Suprapubic skin (tissue), 4 donors: ENCODE data around the gene OR52A5. TPM values are rescaled to one million over a fixed set of nuclear protein-coding genes. Genes with fewer than 3 reads are reported as not detected.
"Not testable (repeated sequence)": the region's sequence is repeated elsewhere in the genome, so short reads cannot be mapped to it uniquely, and the experiment has no call there.

Source experiments
- DNase-seq, 2 donors: peaks; one replicate each; pipeline ENCODE4 v3.0.0-alpha.2; 2019; ENCODE audit warnings: low spot score in 2 of 2
- H3K27ac ChIP-seq: fragments of 200-600 bp; sonication (generic); one replicate; pipeline ENCODE4 v1.5.1; 2019
- H3K27me3 ChIP-seq: fragments of 200-600 bp; sonication (generic); one replicate; pipeline ENCODE4 v1.5.1; 2019
- H3K36me3 ChIP-seq: fragments of 200-600 bp; sonication (generic); one replicate; pipeline ENCODE4 v1.5.1; 2019
- H3K4me1 ChIP-seq: fragments of 200-600 bp; sonication (generic); one replicate; pipeline ENCODE4 v1.5.1; 2019
- H3K4me3 ChIP-seq: fragments of 200-600 bp; sonication (generic); one replicate; pipeline ENCODE4 v1.5.1; 2019; ENCODE audit warnings: mild to moderate bottlenecking
- H3K9me3 ChIP-seq: fragments of 200-600 bp; sonication (generic); one replicate; pipeline ENCODE4 v1.5.1; 2019
- EP300 ChIP-seq: sonication (generic); formaldehyde crosslinking; IDR thresholded peaks from one replicate; pipeline ENCODE4 v1.6.1; 2017; ENCODE audit warnings: antibody characterized with exemption
- POLR2A ChIP-seq, 2 donors: fragments of 450-650 bp; IDR thresholded peaks; one replicate each; pipeline ENCODE4 v1.6.1; 2017; ENCODE audit warnings: antibody characterized with exemption in 2 of 2, mild to moderate bottlenecking in 2 of 2, moderate library complexity in 2 of 2
- POLR2AphosphoS5 ChIP-seq, 3 donors: sonication (generic); formaldehyde crosslinking; IDR thresholded peaks; one replicate each; pipeline ENCODE4 v1.6.1; 2017; ENCODE audit warnings: antibody characterized with exemption in 3 of 3
- WGBS: methylation state at CpG from one replicate; pipeline ENCODE4 v1.1.5; 2018; 5-methylcytosine and 5-hydroxymethylcytosine counted together
- total RNA-seq, 4 donors: library from RNA; depleted of rRNA; stranded (reverse); fragments of >200 nt; gene quantifications; one replicate each; pipeline ENCODE4 v1.1.0, GENCODE V29; 2016
- TF ChIP-seq, protein P1 (sequence below), 2 donors: fragments of 200-600 bp in 1 of 2; fragments of 450-650 bp in 1 of 2; sonication (generic) in 1 of 2; IDR thresholded peaks; one replicate each; pipeline ENCODE4 v1.5.1; 2016 to 2019; ENCODE audit warnings: antibody characterized with exemption in 2 of 2, mild to moderate bottlenecking in 1 of 2, moderate library complexity in 1 of 2

The OR52A5 gene
- total RNA-seq, 4 donors from 2014 or later = not detected

DNA sequence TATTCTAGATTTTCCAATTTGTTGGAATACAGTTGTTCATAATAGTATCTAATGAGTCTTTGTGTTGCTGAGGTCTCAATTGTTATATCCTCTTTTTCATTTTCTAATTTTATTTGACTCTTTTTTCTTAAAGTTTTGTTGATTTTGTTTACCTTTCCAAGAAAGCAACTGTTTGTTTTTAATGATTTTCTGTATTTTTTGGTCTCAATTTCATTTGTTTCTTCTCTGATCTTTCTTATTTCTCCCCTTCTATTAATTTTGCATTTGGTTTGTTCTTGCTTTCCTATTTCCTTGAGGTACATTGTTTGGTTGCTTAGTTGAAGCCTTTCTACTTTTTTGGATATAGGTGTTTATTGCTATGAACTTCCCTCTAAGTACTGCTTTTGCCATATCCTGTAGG lies 21.6 kb upstream of the OR52A5 start:
- no peaks in the 10 kb centered on the region for H3K9me3 ChIP-seq
- no peaks in the 10 kb centered on the region for H3K4me1 ChIP-seq
- no peak for TF ChIP-seq POLR2A (IDR thresholded peaks at IDR 0.05)
- TF ChIP-seq, protein P1, sequence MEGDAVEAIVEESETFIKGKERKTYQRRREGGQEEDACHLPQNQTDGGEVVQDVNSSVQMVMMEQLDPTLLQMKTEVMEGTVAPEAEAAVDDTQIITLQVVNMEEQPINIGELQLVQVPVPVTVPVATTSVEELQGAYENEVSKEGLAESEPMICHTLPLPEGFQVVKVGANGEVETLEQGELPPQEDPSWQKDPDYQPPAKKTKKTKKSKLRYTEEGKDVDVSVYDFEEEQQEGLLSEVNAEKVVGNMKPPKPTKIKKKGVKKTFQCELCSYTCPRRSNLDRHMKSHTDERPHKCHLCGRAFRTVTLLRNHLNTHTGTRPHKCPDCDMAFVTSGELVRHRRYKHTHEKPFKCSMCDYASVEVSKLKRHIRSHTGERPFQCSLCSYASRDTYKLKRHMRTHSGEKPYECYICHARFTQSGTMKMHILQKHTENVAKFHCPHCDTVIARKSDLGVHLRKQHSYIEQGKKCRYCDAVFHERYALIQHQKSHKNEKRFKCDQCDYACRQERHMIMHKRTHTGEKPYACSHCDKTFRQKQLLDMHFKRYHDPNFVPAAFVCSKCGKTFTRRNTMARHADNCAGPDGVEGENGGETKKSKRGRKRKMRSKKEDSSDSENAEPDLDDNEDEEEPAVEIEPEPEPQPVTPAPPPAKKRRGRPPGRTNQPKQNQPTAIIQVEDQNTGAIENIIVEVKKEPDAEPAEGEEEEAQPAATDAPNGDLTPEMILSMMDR (IDR thresholded peaks at IDR 0.05) = no peak
- no peaks in the 10 kb centered on the region for H3K27me3 ChIP-seq
- DNase-seq = no peak
- no peaks in the 10 kb centered on the region for H3K36me3 ChIP-seq
- no peak overlapping the region for H3K27ac ChIP-seq
- H3K4me3 ChIP-seq = no peak overlapping the region

GRCh38 chr11:5154657-5155056 lies 16.5 kb upstream of the OR52A5 start, which contains the start of gene OR52A1:
TSS of gene OR52A1 (minus strand) at chr11:5154757. CDS start at chr11:5152369, 2,388 bp downstream.
- Histone ChIP-seq H3K4me1 (no peaks in the 10 kb centered on the region), H3K4me3 (no peak within 1 kb of the TSS), H3K27ac (no peak within 1 kb of the TSS), H3K9me3 (no peaks in the 10 kb centered on the region), H3K36me3 (no peaks in the 10 kb centered on the region), H3K27me3 (no peaks in the 10 kb centered on the region)
- WGBS = 78% methylated on average over 3 of the region's 3 CpGs
- no peak for DNase-seq
- TF ChIP-seq EP300 (no peak), POLR2A (IDR thresholded peaks at IDR 0.05) (no peak), POLR2AphosphoS5 (IDR thresholded peaks at IDR 0.05) (no peak)
- TF ChIP-seq, protein P1 (IDR thresholded peaks at IDR 0.05) = no peak

GRCh38 chr11:5153574-5154431 lies 15.6 kb upstream of the OR52A5 start:
- 55% methylated on average over 3 of the region's 3 CpGs for WGBS
- DNase-seq = no peak
- TF ChIP-seq POLR2A (IDR thresholded peaks at IDR 0.05) (no peak), EP300 (no peak), POLR2AphosphoS5 (IDR thresholded peaks at IDR 0.05) (no peak)
- TF ChIP-seq, protein P1 (IDR thresholded peaks at IDR 0.05) = no peak

GRCh38 chr11:5151713-5152153 lies 13.6 kb upstream of the OR52A5 start:
- Histone ChIP-seq H3K4me1 (no peaks in the 10 kb centered on the region), H3K4me3 (no peak overlapping the region), H3K27ac (no peak overlapping the region), H3K27me3 (no peaks in the 10 kb centered on the region), H3K36me3 (no peaks in the 10 kb centered on the region), H3K9me3 (no peaks in the 10 kb centered on the region)
- no peak for TF ChIP-seq POLR2A (IDR thresholded peaks at IDR 0.05)
- no peak for TF ChIP-seq EP300
- TF ChIP-seq, protein P1 (IDR thresholded peaks at IDR 0.05) = no peak
- no peak for TF ChIP-seq POLR2AphosphoS5 (IDR thresholded peaks at IDR 0.05)
- no peak for DNase-seq
- WGBS = 73% methylated on average over 3 of the region's 3 CpGs

More at GRCh38 chr11:5153574-5154431, 15.6 kb upstream of the OR52A5 start:
- no peaks in the 10 kb centered on the region for H3K36me3 ChIP-seq
- no peaks in the 10 kb centered on the region for H3K9me3 ChIP-seq
- H3K27ac ChIP-seq = no peak overlapping the region
- no peak overlapping the region for H3K4me3 ChIP-seq
- no peaks in the 10 kb centered on the region for H3K27me3 ChIP-seq
- H3K4me1 ChIP-seq = no peaks in the 10 kb centered on the region

DNA sequence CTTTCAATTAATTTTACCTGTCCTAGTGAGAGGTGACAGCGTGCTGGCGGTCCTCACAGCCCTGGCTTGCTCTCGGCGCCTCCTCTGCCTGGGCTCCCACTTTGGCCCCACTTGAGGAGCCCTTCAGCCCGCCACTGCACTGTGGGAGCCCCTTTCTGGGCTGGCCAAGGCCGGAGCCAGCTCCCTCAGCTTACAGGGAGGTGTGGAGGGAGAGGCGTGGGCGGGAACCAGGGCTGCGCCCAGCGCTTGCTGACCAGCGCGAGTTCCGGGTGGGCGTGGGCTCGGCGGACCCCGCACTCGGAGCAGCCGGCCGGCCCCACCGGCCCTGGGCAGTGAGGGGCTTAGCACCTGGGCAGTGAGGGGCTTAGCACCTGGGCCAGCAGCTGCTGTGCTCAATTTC lies 6.0 kb upstream of the OR52A5 start:
- 93% methylated on average over 10 of the region's 21 CpGs for WGBS
- H3K27me3 ChIP-seq = not testable (repeated sequence)

More for the DNA sequence above, 6.0 kb upstream of the OR52A5 start:
- not testable (repeated sequence) for H3K36me3 ChIP-seq, DNase-seq, H3K4me1 ChIP-seq, H3K9me3 ChIP-seq, H3K4me3 ChIP-seq, H3K27ac ChIP-seq
